ENCODE results near the gene LRP1B.

LRP1B gene

GRCh38 chr2:141641462-141641861, 489.4 kb downstream of the LRP1B start:
- DNase-seq, result no peak

- DNase-seq, result no peak
Observed at GRCh38 chr2:141639809-141640208, 491.0 kb downstream of the LRP1B start.

GRCh38 chr2:141633132-141633531, 497.7 kb downstream of the LRP1B start:
- no peak for DNase-seq

GRCh38 chr2:141630407-141630930, 500.3 kb downstream of the LRP1B start:
- DNase-seq, result no peak

- DNase-seq, result no peak
Observed at GRCh38 chr2:141620372-141620771, 510.4 kb downstream of the LRP1B start.

- DNase-seq, result no peak
Observed at GRCh38 chr2:141618457-141618856, 512.4 kb downstream of the LRP1B start.

- no peak for DNase-seq
Observed at GRCh38 chr2:141611981-141612380, 518.8 kb downstream of the LRP1B start.

GRCh38 chr2:141611176-141611571, 519.6 kb downstream of the LRP1B start:
- DNase-seq, result no peak

GRCh38 chr2:141610564-141611175, 520.1 kb downstream of the LRP1B start:
- DNase-seq, result no peak

GRCh38 chr2:141605163-141605562, 525.7 kb downstream of the LRP1B start:
- no peak for DNase-seq

- no peak for DNase-seq
Observed at GRCh38 chr2:141601511-141602152, 529.2 kb downstream of the LRP1B start.

- DNase-seq, result no peak
Observed at GRCh38 chr2:141599721-141600120, 531.1 kb downstream of the LRP1B start.

- DNase-seq, result no peak
Observed at GRCh38 chr2:141598982-141599381, 531.8 kb downstream of the LRP1B start.

GRCh38 chr2:141595316-141595920, 535.4 kb downstream of the LRP1B start:
- DNase-seq, result no peak

- no peak for DNase-seq
Observed at GRCh38 chr2:141591787-141592186, 539.0 kb downstream of the LRP1B start.

- no peak for DNase-seq
Observed at GRCh38 chr2:141590620-141591019, 540.2 kb downstream of the LRP1B start.

GRCh38 chr2:141589314-141589713, 541.5 kb downstream of the LRP1B start:
- DNase-seq, result no peak

- DNase-seq, result no peak
Observed at GRCh38 chr2:141586985-141587384, 543.8 kb downstream of the LRP1B start.

- no peak for DNase-seq
Observed at GRCh38 chr2:141582213-141582612, 548.6 kb downstream of the LRP1B start.

- no peak for DNase-seq
Observed at GRCh38 chr2:141579071-141579470, 551.7 kb downstream of the LRP1B start.

GRCh38 chr2:141570474-141571131, 560.2 kb downstream of the LRP1B start:
- no peak for DNase-seq

GRCh38 chr2:141569941-141570340, 560.9 kb downstream of the LRP1B start:
- DNase-seq, result no peak

GRCh38 chr2:141565597-141565996, 565.2 kb downstream of the LRP1B start:
- DNase-seq, result no peak

GRCh38 chr2:141560723-141561122, 570.1 kb downstream of the LRP1B start:
- DNase-seq, result no peak

All from stimulated activated CD8-positive, alpha-beta memory T cell treated with anti-CD3 and anti-CD28 coated beads, Interleukin-4, amount 100 ng/mL, for 48 hours (primary cell).